Mesenteric fat pad (tissue), 1 donor: ENCODE results near the gene RBM12. TPM values are rescaled to one million over a fixed set of nuclear protein-coding genes. Genes with fewer than 3 reads are reported as not detected.

Experiments used
- DNase-seq: peaks from one replicate; pipeline ENCODE4 v3.0.0-alpha.2; 2020; ENCODE audit warnings: low spot score
- total RNA-seq: library from RNA; stranded (reverse); fragmentation: NEBNext Ultra II Directional; extraction: Animal tissue kit (Norgen Biotek cat#: 25700); gene quantifications from one replicate; pipeline ENCODE4 v1.2.1, GENCODE V29; 2021
- donor health status: DM: yes; HTN: yes; CAD: no.

RBM12 gene
- total RNA-seq, 1 donor from 2014 or later, result 73.4 TPM

- DNase-seq, result no peak
These were observed 10.3 kb downstream of the RBM12 start for GRCh38 chr20:35654415-35654814.

GRCh38 chr20:35653893-35654292, 10.8 kb downstream of the RBM12 start:
- no peak for DNase-seq

- no peak for DNase-seq
These were observed 11.3 kb downstream of the RBM12 start for GRCh38 chr20:35653430-35653734.

GRCh38 chr20:35652641-35653429, 11.9 kb downstream of the RBM12 start:
- no peak for DNase-seq

GRCh38 chr20:35651958-35652357, 12.7 kb downstream of the RBM12 start:
- no peak for DNase-seq

GRCh38 chr20:35650632-35651031, 14.1 kb downstream of the RBM12 start:
- DNase-seq, result no peak

GRCh38 chr20:35648836-35649235, 15.9 kb downstream of the RBM12 start:
- no peak for DNase-seq

GRCh38 chr20:35644806-35645205, 19.9 kb downstream of the RBM12 start:
- DNase-seq, result no peak

GRCh38 chr20:35643045-35643444, 21.7 kb downstream of the RBM12 start:
- DNase-seq, result no peak

- DNase-seq, result no peak
These were observed 23.0 kb downstream of the RBM12 start for GRCh38 chr20:35641743-35642142.

GRCh38 chr20:35640724-35641123, 24.0 kb downstream of the RBM12 start:
- DNase-seq, result no peak

GRCh38 chr20:35638751-35639150, 25.9 kb downstream of the RBM12 start:
- no peak for DNase-seq

GRCh38 chr20:35637276-35637675, 27.4 kb downstream of the RBM12 start:
- no peak for DNase-seq

GRCh38 chr20:35636095-35636494, 28.6 kb downstream of the RBM12 start:
- no peak for DNase-seq

- DNase-seq, result no peak
These were observed 29.0 kb downstream of the RBM12 start for GRCh38 chr20:35635652-35636051.

GRCh38 chr20:35632539-35633115, 32.1 kb downstream of the RBM12 start:
- no peak for DNase-seq

GRCh38 chr20:35630636-35631035, 34.1 kb downstream of the RBM12 start:
- no peak for DNase-seq

- DNase-seq, result no peak
These were observed 35.1 kb downstream of the RBM12 start for GRCh38 chr20:35629427-35630145.

- DNase-seq, result no peak
These were observed 37.6 kb downstream of the RBM12 start for GRCh38 chr20:35627121-35627520.

GRCh38 chr20:35626386-35627001, 38.2 kb downstream of the RBM12 start:
- DNase-seq, result no peak

GRCh38 chr20:35625584-35626385, 38.9 kb downstream of the RBM12 start:
- DNase-seq, result no peak
